ENCODE results near the gene KIAA1217.
"Not testable (repeated sequence)": the region's sequence is repeated elsewhere in the genome, so short reads cannot be mapped to it uniquely, and the experiment has no call there.

Gene KIAA1217

GRCh38 chr10:24341371-24341770 lies 132.4 kb downstream of the KIAA1217 start:
- DNase-seq: no peak

DNA sequence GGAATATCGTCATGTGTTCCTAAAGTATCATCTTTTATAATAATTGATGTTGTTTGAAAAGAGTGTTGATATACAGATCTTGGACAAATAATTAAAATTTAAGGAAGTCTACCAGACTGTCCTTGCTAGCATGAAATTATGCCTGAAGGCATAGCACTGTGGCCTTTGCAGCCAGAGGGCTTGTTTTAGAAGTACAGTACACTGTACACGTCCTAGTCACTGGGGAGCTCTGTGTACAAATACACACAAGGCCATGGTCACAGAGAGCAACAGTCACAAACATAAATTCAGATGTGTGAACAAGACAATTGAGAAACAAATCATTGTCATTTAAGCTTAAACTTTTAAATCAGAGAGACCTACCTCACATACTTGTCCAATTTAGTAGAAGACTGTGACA lies 133.0 kb downstream of the KIAA1217 start:
- DNase-seq: no peak

- DNase-seq: no peak
Observed at GRCh38 chr10:24343686-24344085, 134.7 kb downstream of the KIAA1217 start.

DNA sequence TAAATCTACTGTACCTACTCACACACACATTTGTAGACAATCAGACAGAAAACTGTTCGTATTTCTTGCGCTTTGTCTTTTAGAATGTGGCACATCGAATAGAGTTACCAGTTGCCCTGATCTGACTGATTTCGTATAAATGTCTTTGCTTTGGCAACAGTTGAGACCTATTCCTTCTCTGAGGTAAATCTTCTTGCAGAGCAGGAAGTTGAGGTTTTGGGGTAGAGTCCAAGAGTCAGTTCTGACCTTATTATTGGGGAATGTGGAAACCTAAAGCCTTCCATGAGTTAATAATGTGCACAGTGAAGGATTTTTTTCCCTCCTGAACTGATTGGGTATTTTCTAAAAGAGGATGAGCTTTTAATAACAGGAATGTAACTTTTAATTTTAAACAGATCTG lies 135.3 kb downstream of the KIAA1217 start:
- no peak for DNase-seq

GRCh38 chr10:24344695-24345463 lies 135.9 kb downstream of the KIAA1217 start:
- no peak for DNase-seq

DNA sequence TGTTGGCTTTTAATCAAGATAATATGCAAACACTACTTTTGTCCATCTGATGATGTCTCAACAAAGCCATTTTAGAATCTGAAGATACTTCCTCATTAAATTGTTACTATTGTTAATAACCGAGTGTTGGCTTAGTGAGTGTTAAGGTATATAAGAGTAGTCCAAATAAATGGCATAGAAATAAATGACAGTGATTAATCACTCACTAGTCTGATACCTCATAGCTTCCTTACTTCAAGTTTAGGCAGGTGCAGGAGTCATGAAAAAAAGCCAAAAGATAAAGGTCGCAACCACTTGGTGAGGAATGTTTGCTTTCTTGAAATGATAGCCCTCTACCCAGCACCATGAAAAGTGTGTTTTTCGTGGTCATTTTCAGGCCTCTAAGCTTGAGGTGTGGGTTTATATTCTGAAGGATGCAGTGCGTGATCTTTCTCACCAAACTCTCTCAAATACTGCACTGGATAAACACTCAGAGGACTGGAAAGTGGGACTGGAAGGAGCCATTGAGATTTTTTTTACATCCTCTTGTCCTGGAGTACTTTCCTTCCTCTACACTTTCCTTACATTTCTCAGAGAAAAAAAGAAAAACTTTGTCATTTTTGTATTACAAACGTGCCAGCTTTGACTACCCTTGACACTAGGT lies 138.1 kb downstream of the KIAA1217 start:
- no peak for DNase-seq

DNA sequence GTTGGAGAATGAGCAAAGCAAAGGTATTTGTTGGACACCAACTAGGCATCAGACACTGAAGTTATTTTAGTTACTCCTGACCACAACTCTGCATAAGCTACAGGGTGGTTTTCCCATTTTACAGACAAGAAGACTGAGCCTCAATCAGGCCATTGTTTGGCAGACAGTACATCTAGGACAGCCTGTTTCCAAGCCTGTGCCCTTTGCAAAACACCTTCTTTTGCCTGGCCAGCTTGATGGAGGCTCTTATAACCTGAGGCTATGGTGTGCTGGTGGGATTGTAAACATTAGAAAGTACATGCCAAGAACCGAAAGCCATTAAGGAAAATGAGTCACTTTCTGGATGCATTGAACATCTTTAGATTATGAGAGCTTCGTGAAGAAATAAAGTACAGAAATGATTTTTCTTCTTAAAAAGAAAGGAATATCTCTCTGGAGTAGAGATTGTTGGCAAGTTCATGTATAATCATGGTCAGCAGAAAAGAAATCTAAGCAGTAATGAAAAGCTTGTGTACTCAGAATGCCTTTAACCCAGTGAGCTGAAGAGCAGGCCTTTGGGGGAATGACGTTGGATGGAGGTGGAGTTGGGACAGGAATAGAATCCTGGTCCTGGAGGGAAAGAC lies 140.6 kb downstream of the KIAA1217 start:
- DNase-seq: no peak

- no peak for DNase-seq
Observed at GRCh38 chr10:24350070-24350921, 141.4 kb downstream of the KIAA1217 start.

DNA sequence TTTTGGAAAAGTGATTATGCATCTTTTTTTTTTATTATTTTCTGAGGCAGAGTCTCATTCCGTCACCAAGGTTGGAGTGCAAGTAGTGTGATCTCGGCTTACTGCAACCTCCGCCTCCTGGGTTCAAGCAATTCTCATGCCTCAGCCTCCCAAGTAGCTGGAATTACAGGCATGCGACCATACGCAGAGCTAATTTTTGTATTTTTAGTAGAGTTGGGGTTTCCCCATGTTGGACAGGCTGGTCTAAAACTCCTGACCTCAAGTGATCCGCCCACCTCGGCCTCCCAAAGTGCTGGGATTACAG lies 141.9 kb downstream of the KIAA1217 start:
- not testable (repeated sequence) for DNase-seq

DNA sequence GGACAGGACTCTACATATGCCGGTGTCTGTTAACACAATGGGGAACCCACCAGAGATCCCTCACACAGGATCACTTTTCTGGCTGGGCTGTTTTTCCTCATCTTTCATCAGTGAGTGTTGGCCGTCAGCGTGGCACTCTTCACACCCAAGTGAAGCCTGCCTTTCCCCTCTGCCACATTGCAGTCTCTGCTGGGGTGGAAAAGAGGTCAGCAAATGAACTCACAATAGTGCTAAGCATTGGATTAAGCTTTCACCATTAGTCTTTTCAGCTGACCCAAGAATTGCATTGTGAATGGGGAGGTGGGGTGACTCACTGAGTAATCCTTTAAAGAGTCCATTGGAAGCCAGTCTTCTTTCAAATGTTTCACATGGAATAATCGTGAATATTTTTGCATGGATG lies 143.0 kb downstream of the KIAA1217 start:
- no peak for DNase-seq

GRCh38 chr10:24352399-24352798 lies 143.5 kb downstream of the KIAA1217 start:
- DNase-seq: no peak

- no peak for DNase-seq
Observed at GRCh38 chr10:24353319-24353718, 144.4 kb downstream of the KIAA1217 start.

DNA sequence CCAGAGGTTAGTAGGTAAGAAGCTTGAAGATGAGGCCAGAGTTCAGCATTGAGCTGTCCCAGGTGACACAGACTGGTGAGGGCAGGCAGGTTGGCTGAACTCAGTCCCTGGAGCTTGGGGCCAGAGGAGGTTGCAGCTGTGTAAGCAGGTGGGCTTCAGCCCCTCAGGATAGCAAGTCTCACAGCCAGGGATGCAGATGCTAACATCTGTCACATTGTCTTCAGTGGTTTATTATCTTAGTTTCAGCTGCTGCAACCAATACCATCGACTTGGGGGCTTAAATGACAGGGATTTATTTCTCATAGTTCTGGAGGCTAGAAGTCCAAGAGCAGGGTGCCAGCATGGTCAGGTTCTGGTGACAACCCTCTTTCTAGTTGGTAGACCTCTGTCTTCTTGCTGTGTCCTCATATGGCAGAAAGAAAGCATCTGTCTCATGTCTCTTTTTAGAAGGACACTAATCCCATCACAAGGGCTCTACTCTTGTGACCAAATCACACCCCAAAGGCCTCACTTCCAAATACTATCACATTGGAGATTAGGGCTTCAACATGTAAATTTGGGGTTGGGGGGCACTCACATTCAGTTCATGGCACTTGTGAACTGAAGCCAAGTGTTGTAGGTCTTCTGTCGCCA lies 146.2 kb downstream of the KIAA1217 start:
- no peak for DNase-seq

DNA sequence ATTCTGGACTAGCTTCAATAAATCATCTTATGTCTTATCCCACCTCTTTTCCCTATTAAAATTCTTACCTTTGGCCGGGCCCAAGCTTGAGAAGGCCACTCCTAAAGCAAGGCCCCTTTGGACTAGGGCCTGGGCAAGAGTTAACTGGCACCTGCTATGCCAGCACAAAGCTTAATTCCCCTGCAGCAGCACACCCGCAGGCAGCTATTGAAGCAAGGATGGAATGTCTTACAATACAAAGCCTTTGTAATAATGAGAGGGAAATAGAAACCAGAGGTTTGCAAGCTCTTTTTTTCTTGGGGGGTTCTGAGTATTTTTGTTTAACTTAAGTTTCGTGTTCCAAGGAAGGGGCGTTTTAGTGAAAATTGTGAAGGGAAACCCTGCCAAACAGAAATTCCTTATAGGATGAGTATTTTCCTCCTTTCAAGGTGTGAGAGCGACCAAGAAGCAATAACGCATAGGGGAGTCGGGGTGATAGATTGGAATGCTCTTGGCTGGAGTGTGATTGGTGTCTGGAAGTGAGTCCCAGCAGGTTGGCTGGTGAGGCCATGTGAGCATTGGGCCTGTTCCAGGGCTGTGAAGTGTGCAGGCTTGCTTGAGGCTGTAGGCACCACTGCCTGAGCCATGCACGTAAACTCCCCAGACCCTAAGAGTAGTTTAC lies 148.5 kb downstream of the KIAA1217 start:
- DNase-seq: no peak

DNA sequence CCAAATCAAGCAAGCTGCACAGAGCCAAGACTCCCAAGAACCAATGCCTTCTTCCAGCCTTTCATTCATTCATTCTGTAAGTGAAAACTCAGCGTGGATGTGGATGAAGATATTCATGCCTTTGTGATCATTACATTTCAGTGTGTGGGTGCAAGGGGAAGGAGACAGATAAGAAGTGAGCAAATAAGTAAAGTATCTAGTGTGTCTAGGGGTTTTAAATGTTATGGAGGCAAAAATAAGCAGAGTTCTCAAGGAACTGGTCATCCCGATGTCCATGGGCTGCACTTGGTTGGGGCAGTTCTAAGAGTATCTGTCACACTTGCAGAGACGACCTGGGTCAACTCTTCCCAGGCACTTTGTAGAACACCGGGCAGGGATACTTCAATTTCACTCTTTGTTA lies 149.1 kb downstream of the KIAA1217 start:
- no peak for DNase-seq

DNA sequence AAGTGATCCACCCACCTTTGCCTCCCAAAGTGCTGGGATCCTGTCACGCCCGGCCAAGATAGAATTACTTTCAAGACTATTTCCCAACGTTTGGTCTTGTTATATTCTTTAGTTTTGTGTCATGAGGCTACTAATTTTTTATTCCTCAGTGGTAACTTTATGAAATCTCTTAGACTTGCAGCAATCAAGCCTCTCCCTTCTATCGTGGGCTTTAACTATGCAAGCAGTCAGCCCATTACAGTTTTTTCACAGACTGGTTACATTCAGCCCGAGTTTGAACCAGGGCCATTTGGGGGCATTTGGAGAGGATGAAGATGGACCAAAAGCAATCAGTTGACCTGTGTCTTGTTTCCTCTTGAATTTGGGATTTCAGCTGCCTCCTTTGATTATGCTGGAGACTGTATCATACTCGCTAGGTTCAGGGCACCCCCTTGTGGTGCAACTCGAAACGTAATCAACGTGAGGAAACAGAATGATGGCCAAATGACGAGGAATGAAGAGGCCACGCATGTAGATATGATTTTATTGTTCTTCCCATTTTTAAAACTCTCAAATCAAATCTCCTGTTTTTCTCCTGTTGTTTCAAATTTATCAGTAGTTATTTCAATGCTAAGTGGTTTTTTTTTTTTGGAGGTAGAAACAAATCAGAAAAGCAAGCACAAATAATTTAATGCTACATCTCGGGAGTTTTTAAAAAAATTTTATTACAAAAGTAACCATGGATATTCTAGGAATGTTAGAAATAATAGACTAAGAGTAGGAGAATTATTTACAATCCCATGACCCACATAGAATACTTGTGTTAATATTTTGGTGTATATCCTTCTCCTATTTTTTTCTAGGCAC lies 151.6 kb downstream of the KIAA1217 start:
- peak; percentile 20 to 44 (median 34) for DNase-seq

GRCh38 chr10:24363070-24363469 lies 154.1 kb downstream of the KIAA1217 start:
- DNase-seq: peak in 1 of 4 experiments; percentile 12

DNA sequence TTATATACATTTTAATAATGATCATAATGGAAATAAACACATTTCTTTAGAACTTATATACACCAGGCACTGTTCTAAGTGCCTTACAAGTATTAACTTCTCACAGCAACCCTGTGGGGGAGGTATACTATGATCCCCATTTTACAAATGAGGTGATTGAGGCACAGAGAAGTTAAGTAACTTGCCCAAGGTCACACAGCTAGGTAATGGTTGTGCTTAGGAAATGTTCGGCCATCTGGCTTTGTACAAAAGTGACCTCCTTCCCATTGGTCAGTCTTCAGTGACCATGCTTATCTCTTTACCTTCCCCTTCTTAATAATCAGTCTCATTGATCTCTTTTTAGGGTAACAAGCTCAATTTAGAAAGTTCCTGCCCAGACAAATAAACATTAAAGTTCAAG lies 158.8 kb downstream of the KIAA1217 start:
- DNase-seq: no peak

DNA sequence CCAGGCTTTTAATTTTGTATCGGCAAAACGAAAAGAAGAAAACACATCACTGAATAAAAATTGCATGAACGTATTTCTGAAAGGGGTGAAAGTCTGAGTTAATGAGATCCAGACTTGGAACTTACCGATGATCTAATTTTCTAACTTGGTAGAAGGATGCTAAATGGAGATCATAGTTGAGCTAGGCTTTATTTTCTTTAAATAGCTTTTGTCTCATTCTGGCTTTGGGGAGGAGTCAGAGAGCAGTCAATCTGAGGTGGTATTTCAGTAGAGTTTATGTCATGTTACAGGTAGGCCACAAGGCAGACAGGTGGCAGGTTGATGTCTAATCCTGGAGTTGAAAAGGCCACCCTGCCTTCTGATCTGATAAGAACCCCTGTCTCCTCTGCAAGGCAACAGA lies 161.9 kb downstream of the KIAA1217 start:
- no peak for DNase-seq

DNA sequence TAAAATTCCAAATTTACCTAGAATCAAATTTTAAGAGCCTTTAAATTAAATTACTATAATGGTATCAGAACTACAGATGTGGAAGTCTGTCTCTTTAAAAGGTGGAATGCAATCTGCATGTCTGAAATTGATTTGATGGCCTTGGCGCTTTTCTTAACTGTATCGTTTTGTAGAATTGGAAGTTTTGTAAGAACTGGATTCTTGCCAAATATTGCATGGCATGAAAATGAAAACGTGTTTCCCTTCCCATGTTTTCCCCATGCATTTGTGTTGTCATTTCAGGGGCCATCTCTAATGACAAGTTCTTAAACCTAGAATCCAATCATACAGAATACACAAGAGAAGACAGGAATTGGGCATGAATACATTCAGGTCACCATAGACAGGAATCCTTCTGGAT lies 162.5 kb downstream of the KIAA1217 start:
- DNase-seq: no peak

Data from suppressor macrophage (primary cell).